Activated T-cell treated with anti-CD3 and anti-CD28 coated beads, Interleukin-2, amount 50 U/mL, for 72 hours (primary cell): ENCODE data around the gene RAD9B. TPM values are rescaled to one million over a fixed set of nuclear protein-coding genes. Genes with fewer than 3 reads are reported as not detected.
"Not testable (repeated sequence)": the region's sequence is repeated elsewhere in the genome, so short reads cannot be mapped to it uniquely, and the experiment has no call there.

ENCODE experiments used
- ATAC-seq, 2 donors: fragments of 150-1000 bp; cut with Tn5 transposase; replicated peaks in 1 of 2; 2 replicates each; pipeline ENCODE4 v1.10.0; 2021; ENCODE audit warnings: moderate library complexity in 2 of 2, mild to moderate bottlenecking in 1 of 2
- DNase-seq, 2 donors: peaks; one replicate each; pipeline ENCODE4 v3.0.0; 2021 to 2022; ENCODE audit warnings: mixed read lengths in 1 of 2
- H3K27ac Mint-ChIP-seq: one replicate; pipeline ENCODE4 v1.8.0; 2022; ENCODE audit warnings: mild to moderate bottlenecking, moderate library complexity, mixed read lengths
- H3K27me3 Mint-ChIP-seq: one replicate; pipeline ENCODE4 v1.8.0; 2022; ENCODE audit warnings: low read depth, mixed read lengths
- H3K36me3 Mint-ChIP-seq, 2 donors: one replicate each; pipeline ENCODE4 v1.8.0; 2022; ENCODE audit warnings: mixed read lengths in 2 of 2, mild to moderate bottlenecking in 1 of 2; ENCODE audit not compliant: insufficient read depth in 2 of 2
- H3K4me1 Mint-ChIP-seq: one replicate; pipeline ENCODE4 v1.8.0; 2022; ENCODE audit warnings: low read depth, mixed read lengths
- H3K4me3 Mint-ChIP-seq, 2 donors: one replicate each; pipeline ENCODE4 v1.8.0; 2022; ENCODE audit warnings: mild to moderate bottlenecking in 2 of 2, mixed read lengths in 2 of 2, moderate library complexity in 2 of 2
- H3K9me3 Mint-ChIP-seq, 2 donors: one replicate each; pipeline ENCODE4 v1.8.0; 2022; ENCODE audit warnings: mixed read lengths in 2 of 2
- total RNA-seq, 2 donors: library from RNA; stranded (reverse); gene quantifications; one replicate each; pipeline ENCODE4 v1.2.3, GENCODE V29; 2022

The RAD9B gene
- total RNA-seq, 2 donors from 2014 or later: 2.3 to 4.4 TPM

DNA sequence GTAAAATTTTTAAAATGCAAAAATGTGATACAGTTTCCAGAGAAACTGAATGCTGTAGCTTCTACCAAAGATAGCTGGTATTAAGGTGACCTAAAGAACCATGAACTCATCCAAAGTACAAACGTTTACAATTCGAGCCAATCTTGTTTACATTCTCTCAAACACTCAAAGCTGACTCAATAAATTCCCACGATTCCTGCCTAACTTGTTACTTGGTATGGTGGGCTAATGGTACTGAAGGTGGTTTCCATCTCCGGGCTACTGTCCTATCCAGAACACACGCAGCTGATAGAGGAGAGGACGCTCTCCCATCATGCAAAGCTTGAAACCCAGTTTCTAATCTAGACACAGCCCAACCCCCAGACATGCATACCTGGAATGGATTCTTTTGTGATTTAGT lies 31.5 kb downstream of the RAD9B start:
- Mint-ChIP-seq H3K27me3 (no peaks in the 10 kb centered on the region), H3K36me3 (peaks cover 3 to 20% of the 10 kb centered on the region in 2 donors), H3K4me3 (no peak overlapping the region), H3K9me3 (no peaks in the 10 kb centered on the region), H3K4me1 (peaks cover 17% of the 10 kb centered on the region), H3K27ac (no peak overlapping the region)
- ATAC-seq: no peak
- DNase-seq: no peak

DNA sequence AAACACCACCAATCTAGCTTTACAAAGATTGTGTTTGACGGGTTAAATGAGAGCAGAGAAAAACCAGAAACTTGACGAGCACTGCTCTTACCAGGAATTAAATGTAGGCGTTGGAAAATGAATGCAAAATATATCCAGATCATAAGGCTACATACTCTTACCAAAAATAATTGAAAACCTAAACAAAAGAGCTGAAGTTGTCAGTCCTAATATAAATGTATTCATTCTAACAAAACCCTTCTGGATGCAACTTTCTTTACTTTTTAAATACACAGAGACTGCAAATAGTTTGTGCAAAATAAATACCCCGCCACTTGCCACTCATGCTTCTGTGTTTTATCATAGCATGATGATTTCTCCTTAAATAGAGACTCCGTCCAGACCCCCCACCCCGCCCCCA lies 32.7 kb downstream of the RAD9B start:
- no peak for ATAC-seq
- H3K36me3 Mint-ChIP-seq: peaks cover 3 to 26% of the 10 kb centered on the region in 2 donors
- no peaks in the 10 kb centered on the region for H3K27me3 Mint-ChIP-seq
- DNase-seq: no peak
- H3K4me1 Mint-ChIP-seq: peaks cover 27% of the 10 kb centered on the region
- H3K9me3 Mint-ChIP-seq: no peaks in the 10 kb centered on the region
- H3K27ac Mint-ChIP-seq: no peak overlapping the region
- H3K4me3 Mint-ChIP-seq: no peak overlapping the region

DNA sequence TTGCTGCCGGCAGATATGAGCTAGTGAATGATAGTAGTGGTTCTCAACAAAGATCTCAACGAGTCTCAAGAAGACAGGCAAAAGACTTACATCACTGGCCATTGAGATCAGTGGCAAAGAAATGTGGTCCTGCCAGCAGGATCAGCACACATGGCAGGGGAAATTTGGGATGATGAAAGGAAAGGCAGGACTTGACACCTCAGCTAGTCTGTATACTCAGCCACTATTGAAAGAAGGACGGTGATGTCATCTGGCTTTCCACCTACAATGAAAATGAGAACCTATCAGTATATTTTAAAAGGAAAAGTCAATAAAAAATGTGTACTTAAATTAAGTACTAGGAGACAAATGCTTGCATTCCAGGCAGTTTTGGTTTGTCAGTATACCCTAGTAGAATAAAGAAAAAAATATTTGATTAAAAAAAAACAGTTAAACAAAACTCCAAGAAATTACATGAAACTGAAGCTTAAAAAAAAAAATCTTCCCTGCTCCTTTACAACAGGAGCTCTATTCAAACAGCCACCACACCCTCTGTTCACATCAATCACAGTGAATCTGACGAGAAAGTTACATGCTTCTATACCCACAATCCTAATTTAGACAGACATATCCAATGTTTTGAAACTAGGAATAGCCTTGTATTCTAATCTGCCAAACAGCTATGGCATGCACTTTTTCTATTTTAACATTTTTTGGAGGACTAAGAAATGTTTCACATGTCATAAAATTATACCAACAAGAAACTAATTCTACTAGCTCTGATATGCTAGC lies 34.9 kb downstream of the RAD9B start:
- no peaks in the 10 kb centered on the region for H3K9me3 Mint-ChIP-seq
- DNase-seq (no peak), ATAC-seq (no peak)
- H3K27me3 Mint-ChIP-seq: no peaks in the 10 kb centered on the region
- H3K27ac Mint-ChIP-seq: peak overlapping the region; percentile 83
- peaks cover 3 to 25% of the 10 kb centered on the region in 2 donors for H3K36me3 Mint-ChIP-seq
- no peak overlapping the region for H3K4me3 Mint-ChIP-seq
- peaks cover 22% of the 10 kb centered on the region for H3K4me1 Mint-ChIP-seq

DNA sequence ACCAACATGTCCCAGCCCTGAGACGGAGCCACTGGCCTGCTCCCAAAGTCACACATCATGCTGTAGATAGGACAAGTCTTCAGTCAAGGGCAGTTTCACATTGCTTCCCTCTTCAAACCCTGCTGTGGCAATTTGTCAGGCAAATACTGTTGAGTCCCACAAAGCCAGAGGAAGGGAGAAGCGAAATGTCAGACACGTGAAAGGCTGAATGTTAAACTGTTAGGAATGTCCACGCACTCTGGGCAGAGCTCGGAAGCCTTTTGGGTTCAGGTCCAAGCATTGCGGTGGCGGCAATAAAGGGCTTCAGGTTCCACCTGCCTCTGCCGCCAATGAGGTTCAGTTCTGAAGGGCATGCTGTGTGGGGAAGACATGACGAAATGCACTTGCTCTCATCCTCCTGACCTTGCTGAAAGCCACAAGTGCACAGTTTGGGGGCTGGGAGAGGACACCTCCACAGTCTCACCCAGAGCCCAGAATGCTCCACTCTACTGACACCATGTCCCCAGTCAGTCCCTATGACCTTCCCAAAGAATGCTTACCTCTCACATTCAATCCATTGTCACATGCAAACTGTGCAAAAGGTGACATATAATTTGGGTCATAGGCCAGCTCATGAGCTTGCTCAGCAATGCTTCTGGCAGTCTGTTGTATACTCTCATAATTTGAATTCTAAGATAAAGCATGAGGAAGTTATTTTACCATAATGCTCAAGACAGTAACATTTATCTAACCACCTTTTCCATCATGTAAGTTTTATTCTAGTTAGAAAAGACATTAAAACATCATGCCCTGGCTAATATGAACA lies 35.7 kb downstream of the RAD9B start:
- Mint-ChIP-seq H3K4me1 (peaks cover 22% of the 10 kb centered on the region), H3K9me3 (no peaks in the 10 kb centered on the region), H3K27ac (peak overlapping the region; percentile 83), H3K36me3 (peaks cover 3 to 31% of the 10 kb centered on the region in 2 donors), H3K27me3 (no peaks in the 10 kb centered on the region), H3K4me3 (no peak overlapping the region)
- DNase-seq: no peak
- ATAC-seq: no peak

DNA sequence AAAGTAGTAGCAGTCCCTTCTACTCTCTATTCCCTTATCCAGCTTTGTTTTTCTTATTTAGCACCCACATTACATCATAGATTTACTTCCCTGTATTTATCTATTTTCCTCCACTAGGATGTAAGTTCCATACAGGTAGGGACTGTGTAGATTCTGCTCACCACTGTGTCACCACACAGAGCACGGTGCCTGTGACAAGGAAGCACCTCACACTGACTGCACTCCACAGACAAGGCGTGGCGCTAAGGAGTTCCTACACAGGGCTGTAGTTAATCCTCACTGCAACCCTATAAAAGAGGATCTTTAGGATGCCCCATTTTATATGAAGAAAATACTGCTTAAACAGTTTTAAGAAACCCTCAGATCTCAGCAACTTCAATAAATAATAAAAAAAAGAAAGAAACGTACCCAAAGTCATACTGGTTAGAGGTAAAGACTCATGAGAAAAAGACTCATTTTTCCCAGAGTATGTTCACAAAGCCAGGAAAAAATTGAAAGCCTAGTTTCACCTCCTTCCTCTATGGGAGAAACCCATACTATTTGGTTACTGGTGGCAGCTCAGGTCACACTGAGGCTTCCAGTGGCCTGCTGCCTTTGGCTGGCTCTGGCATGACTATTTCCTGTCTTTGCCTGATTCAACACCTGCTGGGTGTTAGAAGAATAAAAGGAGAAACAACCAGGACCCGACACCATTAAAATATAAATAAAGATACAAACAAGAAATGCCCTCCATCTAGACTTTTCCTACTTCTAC lies 36.9 kb downstream of the RAD9B start:
- H3K4me3 Mint-ChIP-seq: no peak overlapping the region
- no peak for DNase-seq
- H3K4me1 Mint-ChIP-seq: peaks cover 31% of the 10 kb centered on the region
- no peaks in the 10 kb centered on the region for H3K9me3 Mint-ChIP-seq
- H3K27me3 Mint-ChIP-seq: no peaks in the 10 kb centered on the region
- peaks cover 7 to 37% of the 10 kb centered on the region in 2 donors for H3K36me3 Mint-ChIP-seq
- peak overlapping the region; percentile 65 for H3K27ac Mint-ChIP-seq
- no peak for ATAC-seq

DNA sequence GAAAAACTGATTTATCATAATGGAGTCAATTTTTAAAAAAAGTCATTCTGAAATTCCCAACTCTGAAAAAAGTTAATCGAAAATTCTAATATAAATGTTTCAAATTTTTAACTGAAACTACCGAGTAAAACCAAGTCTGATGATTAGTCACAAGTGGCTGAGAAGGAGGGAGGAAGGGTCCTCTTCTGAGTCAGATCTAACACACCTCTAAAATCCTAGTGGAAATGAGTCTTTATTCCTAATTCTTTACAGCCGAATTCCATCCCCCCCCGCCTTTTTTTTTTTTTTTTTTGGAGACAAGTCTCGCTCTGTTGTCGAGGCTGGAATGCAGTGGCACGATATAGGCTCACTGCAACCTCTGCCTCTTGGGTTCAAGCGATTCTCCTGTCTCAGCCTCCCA lies 37.9 kb downstream of the RAD9B start:
- ATAC-seq (no peak), DNase-seq (no peak)
- Mint-ChIP-seq H3K4me1 (peaks cover 31% of the 10 kb centered on the region), H3K9me3 (no peaks in the 10 kb centered on the region), H3K4me3 (no peak overlapping the region), H3K27ac (no peak overlapping the region), H3K27me3 (no peaks in the 10 kb centered on the region), H3K36me3 (peaks cover 7 to 35% of the 10 kb centered on the region in 2 donors)

DNA sequence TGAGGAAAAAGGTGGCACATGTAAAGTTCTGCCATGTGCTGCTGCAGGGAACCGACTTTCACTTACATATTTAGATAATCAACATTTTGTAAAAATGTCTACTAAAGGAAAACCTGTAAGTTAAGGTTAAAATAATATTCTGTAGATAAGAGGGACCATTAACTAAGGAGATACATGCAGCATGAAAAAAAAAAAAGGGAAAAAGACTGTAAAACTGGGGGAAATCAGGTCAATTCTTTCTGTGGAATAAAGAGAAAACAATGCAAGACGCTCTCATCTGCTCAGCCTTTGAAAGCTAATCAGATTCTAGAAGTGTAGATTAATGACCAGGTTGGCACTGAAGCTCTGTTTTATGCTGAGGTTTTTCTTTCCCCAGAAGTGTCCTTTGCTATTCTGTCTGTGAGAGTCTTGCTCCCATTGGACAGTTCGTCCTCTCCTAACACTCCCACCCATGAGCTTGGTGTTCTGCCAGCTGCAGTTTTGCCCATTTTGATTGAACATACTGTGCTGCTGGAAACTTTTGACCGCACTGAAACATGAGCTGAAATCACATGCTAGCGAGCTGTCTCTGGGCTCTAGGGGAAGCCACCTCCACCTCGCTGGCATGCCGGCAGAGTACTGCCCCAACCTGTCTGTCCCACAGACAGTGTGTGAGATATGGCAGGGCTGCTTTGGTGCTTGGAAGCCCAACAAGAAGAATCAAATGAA lies 41.3 kb downstream of the RAD9B start:
- Mint-ChIP-seq H3K4me1 (peaks cover 47% of the 10 kb centered on the region), H3K36me3 (peaks cover 7 to 33% of the 10 kb centered on the region in 2 donors)

DNA sequence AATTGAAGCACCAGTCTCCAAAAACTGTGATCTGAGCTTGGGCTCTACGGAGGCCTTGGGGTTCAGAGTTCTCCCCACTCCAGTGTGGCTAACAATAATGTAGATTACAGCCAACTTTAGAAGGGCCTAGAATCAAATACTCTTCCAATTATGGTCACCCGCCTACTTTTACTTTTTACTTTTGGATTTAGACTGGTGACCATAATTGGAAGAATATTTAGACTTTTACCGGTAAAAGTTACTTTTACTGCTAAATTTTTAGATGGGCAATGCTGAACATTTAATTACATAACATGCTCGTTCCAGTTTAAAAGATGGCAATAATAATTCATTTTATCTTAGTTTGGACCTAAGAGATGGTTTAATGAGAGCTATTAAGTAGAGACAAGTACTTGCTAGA lies 41.8 kb downstream of the RAD9B start:
- ATAC-seq (no peak), DNase-seq (no peak)
- H3K4me3 Mint-ChIP-seq: no peak overlapping the region
- H3K27me3 Mint-ChIP-seq: no peaks in the 10 kb centered on the region
- no peak overlapping the region for H3K27ac Mint-ChIP-seq
- peaks cover 49% of the 10 kb centered on the region for H3K4me1 Mint-ChIP-seq
- peaks cover 4 to 28% of the 10 kb centered on the region in 2 donors for H3K36me3 Mint-ChIP-seq
- no peaks in the 10 kb centered on the region for H3K9me3 Mint-ChIP-seq

More for the DNA sequence above, 41.3 kb downstream of the RAD9B start:
- ATAC-seq (no peak), DNase-seq (no peak)
- H3K4me3 Mint-ChIP-seq: peak overlapping the region in 1 of 2 donors; percentile 52
- peak overlapping the region; percentile 86 for H3K27ac Mint-ChIP-seq
- no peaks in the 10 kb centered on the region for H3K9me3 Mint-ChIP-seq
- no peaks in the 10 kb centered on the region for H3K27me3 Mint-ChIP-seq

DNA sequence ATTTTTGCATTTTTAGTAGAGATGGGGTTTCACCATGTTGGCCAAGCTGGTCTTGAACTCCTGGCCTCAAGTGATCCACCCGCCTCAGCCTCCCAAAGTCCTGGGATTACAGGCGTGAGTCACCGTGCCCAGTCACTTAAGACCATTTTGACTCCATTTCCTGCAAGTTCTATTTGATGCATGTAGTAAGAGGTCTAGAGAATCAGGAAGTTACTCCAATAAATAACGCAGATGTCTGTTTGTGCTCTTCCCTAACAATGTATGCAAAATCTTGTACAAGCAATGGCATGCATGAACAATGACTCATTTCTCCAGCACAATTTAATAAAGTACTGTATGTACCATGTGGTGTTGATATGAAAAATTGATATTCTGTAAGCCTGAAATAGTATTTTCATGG lies 43.1 kb downstream of the RAD9B start:
- not testable (repeated sequence) for H3K27me3 Mint-ChIP-seq, ATAC-seq, H3K4me3 Mint-ChIP-seq, H3K9me3 Mint-ChIP-seq, DNase-seq
- Mint-ChIP-seq H3K36me3 (peaks cover 4 to 28% of the 10 kb centered on the region in 2 donors), H3K4me1 (peaks cover 50% of the 10 kb centered on the region), H3K27ac (peak overlapping the region; percentile 50)

DNA sequence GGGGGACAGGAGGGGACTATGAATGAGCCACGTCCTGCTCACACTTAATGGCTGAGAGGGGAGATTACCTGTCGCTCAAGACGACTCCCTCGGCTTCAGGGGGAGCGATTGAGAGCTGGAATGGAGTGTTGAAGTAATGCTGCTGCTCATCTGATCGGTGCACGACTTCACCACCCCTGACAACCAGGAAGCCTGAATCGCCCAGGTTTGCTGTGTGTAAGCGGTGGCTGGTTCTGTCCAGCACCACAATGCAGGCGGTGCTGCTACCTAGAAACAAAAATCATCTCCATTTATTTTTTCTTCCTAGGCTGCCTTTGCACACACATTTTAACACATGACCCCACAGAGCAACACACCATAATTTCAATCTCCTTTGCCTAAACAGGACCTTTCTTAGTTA lies 43.7 kb downstream of the RAD9B start:
- ATAC-seq (no peak), DNase-seq (no peak)
- Mint-ChIP-seq H3K36me3 (peaks cover 4 to 27% of the 10 kb centered on the region in 2 donors), H3K9me3 (no peaks in the 10 kb centered on the region), H3K4me3 (no peak overlapping the region), H3K4me1 (peaks cover 50% of the 10 kb centered on the region), H3K27me3 (no peaks in the 10 kb centered on the region), H3K27ac (peak overlapping the region; percentile 9)

DNA sequence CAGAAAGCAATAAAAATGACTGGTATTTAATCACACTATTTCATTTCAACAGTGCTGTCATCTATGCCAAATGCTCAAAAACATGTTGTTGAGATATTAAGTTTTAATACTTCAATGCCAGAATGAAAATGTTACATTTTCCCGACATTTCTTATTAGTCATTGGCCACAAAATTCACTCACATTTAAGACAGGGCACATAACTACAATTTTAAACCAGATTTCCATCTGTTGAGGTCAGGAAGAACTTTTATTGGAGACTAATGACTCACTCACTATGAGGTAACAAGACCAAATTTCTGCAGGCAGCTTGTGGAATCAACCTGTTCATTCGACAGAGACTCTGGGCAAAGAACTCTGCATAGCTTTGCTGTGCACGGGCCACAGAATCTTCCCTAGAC lies 44.2 kb downstream of the RAD9B start:
- DNase-seq (no peak), ATAC-seq (no peak)
- Mint-ChIP-seq H3K9me3 (no peaks in the 10 kb centered on the region), H3K4me3 (no peak overlapping the region), H3K36me3 (peaks cover 4 to 28% of the 10 kb centered on the region in 2 donors), H3K4me1 (peaks cover 50% of the 10 kb centered on the region), H3K27me3 (no peaks in the 10 kb centered on the region), H3K27ac (peak overlapping the region; percentile 9)

DNA sequence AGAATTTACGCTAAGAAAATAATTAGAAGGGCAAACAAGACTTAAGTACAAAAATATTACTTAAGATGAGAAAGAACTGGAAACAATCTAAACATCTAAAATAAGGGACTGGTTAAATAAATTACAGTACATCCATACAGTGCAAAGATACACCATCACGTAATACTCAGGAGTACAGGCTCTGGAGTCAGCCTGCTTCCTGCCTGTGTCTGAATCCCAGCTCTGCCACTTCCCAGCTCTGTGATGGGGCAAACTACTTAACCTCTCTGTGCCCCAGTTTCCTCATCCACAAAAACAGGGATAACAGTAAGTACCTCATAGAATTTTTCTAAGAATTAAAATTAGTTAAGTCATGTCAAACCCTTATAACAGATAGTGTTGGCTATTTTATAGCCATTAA lies 45.0 kb downstream of the RAD9B start:
- Mint-ChIP-seq H3K4me1 (peaks cover 47% of the 10 kb centered on the region), H3K27ac (peak overlapping the region; percentile 50), H3K27me3 (no peaks in the 10 kb centered on the region), H3K36me3 (peaks cover 5 to 33% of the 10 kb centered on the region in 2 donors), H3K9me3 (no peaks in the 10 kb centered on the region), H3K4me3 (no peak overlapping the region)
- ATAC-seq (no peak), DNase-seq (no peak)
